H9 (cell line): Measurements from ENCODE around the gene TMEM60. TPM values are rescaled to one million over a fixed set of nuclear protein-coding genes. Genes with fewer than 3 reads are reported as not detected.
"Not testable (repeated sequence)": the region's sequence is repeated elsewhere in the genome, so short reads cannot be mapped to it uniquely, and the experiment has no call there.

Experiments
- DNase-seq: peaks from one replicate; pipeline ENCODE4 v3.0.0-alpha.2; 2017
- H2AFZ ChIP-seq: one replicate; pipeline ENCODE4 v1.6.1; 2013; ENCODE audit warnings: mild to moderate bottlenecking, low read length, control low read depth, moderate library complexity
- H2AK5ac ChIP-seq: 2 replicates; pipeline ENCODE4 v1.6.1; 2013; ENCODE audit warnings: low read length, control low read depth, mixed read lengths; ENCODE audit not compliant: insufficient read length
- H2BK120ac ChIP-seq: one replicate; pipeline ENCODE4 v1.6.1; 2013; ENCODE audit warnings: low read depth, mild to moderate bottlenecking, low read length, control low read depth, inconsistent platforms; ENCODE audit not compliant: poor library complexity, severe bottlenecking
- H2BK12ac ChIP-seq: 2 replicates; pipeline ENCODE4 v1.6.1; 2013; ENCODE audit warnings: low read length, control low read depth, mixed read lengths, low read depth; ENCODE audit not compliant: insufficient read length
- H2BK15ac ChIP-seq: 2 replicates; pipeline ENCODE4 v1.6.1; 2013; ENCODE audit warnings: low read depth, low read length, control low read depth
- H2BK20ac ChIP-seq: one replicate; pipeline ENCODE4 v1.6.1; 2013; ENCODE audit warnings: low read depth, mild to moderate bottlenecking, low read length, control low read depth, inconsistent platforms; ENCODE audit not compliant: poor library complexity, severe bottlenecking
- H2BK5ac ChIP-seq: 2 replicates; pipeline ENCODE4 v1.6.1; 2013; ENCODE audit warnings: low read length, control low read depth, mixed read lengths; ENCODE audit not compliant: insufficient read length
- H3K14ac ChIP-seq: 2 replicates; pipeline ENCODE4 v1.6.1; 2013; ENCODE audit warnings: low read length, control low read depth; ENCODE audit not compliant: insufficient read depth
- H3K18ac ChIP-seq: 2 replicates; pipeline ENCODE4 v1.6.1; 2013; ENCODE audit warnings: low read depth, mild to moderate bottlenecking, mixed read lengths, low read length, control low read depth; ENCODE audit not compliant: insufficient read length
- H3K23ac ChIP-seq: 2 replicates; pipeline ENCODE4 v1.6.1; 2013; ENCODE audit warnings: low read length, control low read depth, mixed read lengths, low read depth; ENCODE audit not compliant: insufficient read length
- H3K23me2 ChIP-seq: 2 replicates; pipeline ENCODE4 v1.6.1; 2013; ENCODE audit warnings: low read depth, mild to moderate bottlenecking, mixed read lengths, low read length, control low read depth; ENCODE audit not compliant: insufficient read length, poor library complexity, severe bottlenecking
- H3K27ac ChIP-seq: 2 replicates; pipeline ENCODE4 v1.5.1; 2013; ENCODE audit warnings: low read length, control low read depth, mixed read lengths, low read depth; ENCODE audit not compliant: insufficient read length
- H3K27me3 ChIP-seq: 2 replicates; pipeline ENCODE4 v1.6.1; 2013; ENCODE audit warnings: low read length, control low read depth, inconsistent platforms; ENCODE audit not compliant: insufficient read depth
- H3K4ac ChIP-seq: 2 replicates; pipeline ENCODE4 v1.6.1; 2013; ENCODE audit warnings: low read depth, mild to moderate bottlenecking, control low read depth, inconsistent platforms, low read length, moderate library complexity
- H3K4me1 ChIP-seq: 2 replicates; pipeline ENCODE4 v1.6.1; 2013; ENCODE audit warnings: low read length, control low read depth, inconsistent platforms; ENCODE audit not compliant: insufficient read depth
- H3K4me2 ChIP-seq: 2 replicates; pipeline ENCODE4 v1.6.1; 2013; ENCODE audit warnings: low read length, control low read depth, mixed read lengths; ENCODE audit not compliant: insufficient read length, insufficient read depth
- H3K56ac ChIP-seq: 2 replicates; pipeline ENCODE4 v1.6.1; 2013; ENCODE audit warnings: low read depth, mild to moderate bottlenecking, mixed read lengths, low read length, control low read depth; ENCODE audit not compliant: insufficient read length
- H3K79me1 ChIP-seq: 2 replicates; pipeline ENCODE4 v1.6.1; 2013; ENCODE audit warnings: low read depth, mild to moderate bottlenecking, moderate library complexity, low read length, control low read depth, inconsistent platforms; ENCODE audit not compliant: insufficient read depth, poor library complexity, severe bottlenecking
- H3K79me2 ChIP-seq: 2 replicates; pipeline ENCODE4 v1.6.1; 2013; ENCODE audit warnings: low read length, control low read depth, inconsistent platforms; ENCODE audit not compliant: insufficient read depth
- H3K9ac ChIP-seq: 2 replicates; pipeline ENCODE4 v1.6.1; 2013; ENCODE audit warnings: low read length, control low read depth, mixed read lengths; ENCODE audit not compliant: insufficient read length; ENCODE audit errors: extremely low read depth
- H3K9me3 ChIP-seq: one replicate; pipeline ENCODE4 v1.6.1; 2013; ENCODE audit warnings: low read depth, low read length, inconsistent platforms; ENCODE audit not compliant: control insufficient read depth
- H3T11ph ChIP-seq: one replicate; pipeline ENCODE4 v1.6.1; 2013; ENCODE audit warnings: mild to moderate bottlenecking, low read length, control low read depth, inconsistent platforms
- H4K20me1 ChIP-seq: one replicate; pipeline ENCODE4 v1.6.1; 2013; ENCODE audit not compliant: control insufficient read depth, insufficient read length, insufficient read depth
- H4K5ac ChIP-seq: 2 replicates; pipeline ENCODE4 v1.6.1; 2013; ENCODE audit warnings: low read depth, mild to moderate bottlenecking, mixed read lengths, low read length, control low read depth; ENCODE audit not compliant: insufficient read length
- H4K8ac ChIP-seq: replicated peaks from 2 replicates; pipeline ENCODE4 v1.6.1; 2013; ENCODE audit warnings: low read length, control low read depth, mixed read lengths, low read depth; ENCODE audit not compliant: insufficient read length
- H4K91ac ChIP-seq: 2 replicates; pipeline ENCODE4 v1.6.1; 2013; ENCODE audit warnings: low read depth, mild to moderate bottlenecking, moderate library complexity, mixed read lengths, low read length, control low read depth; ENCODE audit not compliant: insufficient read length
- H3K27ac Mint-ChIP-seq, 3 experiments: 2 replicates in 2 of 3; 3 replicates in 1 of 3; pipeline ENCODE4 v1.8.0; 2020 to 2021; ENCODE audit warnings: mixed read lengths in 3 of 3, mild to moderate bottlenecking in 1 of 3, moderate library complexity in 1 of 3
- H3K27me3 Mint-ChIP-seq: 2 replicates; pipeline ENCODE4 v1.8.0; 2021; ENCODE audit warnings: low read depth, mild to moderate bottlenecking, moderate library complexity, mixed read lengths
- H3K36me3 Mint-ChIP-seq, 3 experiments: 2 replicates in 2 of 3; 3 replicates in 1 of 3; pipeline ENCODE4 v1.8.0; 2020 to 2021; ENCODE audit warnings: low read depth in 3 of 3, mixed read lengths in 3 of 3; ENCODE audit not compliant: insufficient read depth in 1 of 3
- H3K4me1 Mint-ChIP-seq, 2 experiments: 2 replicates each; pipeline ENCODE4 v1.8.0; 2020; ENCODE audit warnings: mixed read lengths in 2 of 2
- H3K4me3 Mint-ChIP-seq, 2 experiments: 2 replicates in 1 of 2; 3 replicates in 1 of 2; pipeline ENCODE4 v1.8.0; 2020 to 2021; ENCODE audit warnings: mild to moderate bottlenecking in 2 of 2, mixed read lengths in 2 of 2, moderate library complexity in 1 of 2
- H3K9me3 Mint-ChIP-seq, 2 experiments: 2 replicates in 1 of 2; 3 replicates in 1 of 2; pipeline ENCODE4 v1.8.0; 2020; ENCODE audit warnings: mild to moderate bottlenecking in 2 of 2, mixed read lengths in 2 of 2, moderate library complexity in 1 of 2
- WGBS: extraction: QIAGEN DNeasy Blood & Tissue Kit; methylation state at CpG from one replicate; pipeline ENCODE4 v1.1.7; 2013; ENCODE audit warnings: missing lambda C conversion rate, low lambda C conversion rate, mixed read lengths; ENCODE audit not compliant: insufficient read length; ENCODE audit errors: extremely low coverage; 5-methylcytosine and 5-hydroxymethylcytosine counted together
- total RNA-seq: library from RNA; stranded (reverse); gene quantifications from 2 replicates; pipeline ENCODE4 v1.2.1, GENCODE V29; 2021
- TF ChIP-seq, protein P1 (sequence below): fragments of 200-600 bp; sonication (generic); conservative IDR thresholded peaks from 3 replicates; pipeline ENCODE4 v1.8.0; 2021; ENCODE audit warnings: antibody characterized with exemption, mild to moderate bottlenecking

The TMEM60 gene
- total RNA-seq, 1 experiment from 2014 or later, result 14.3 TPM

DNA sequence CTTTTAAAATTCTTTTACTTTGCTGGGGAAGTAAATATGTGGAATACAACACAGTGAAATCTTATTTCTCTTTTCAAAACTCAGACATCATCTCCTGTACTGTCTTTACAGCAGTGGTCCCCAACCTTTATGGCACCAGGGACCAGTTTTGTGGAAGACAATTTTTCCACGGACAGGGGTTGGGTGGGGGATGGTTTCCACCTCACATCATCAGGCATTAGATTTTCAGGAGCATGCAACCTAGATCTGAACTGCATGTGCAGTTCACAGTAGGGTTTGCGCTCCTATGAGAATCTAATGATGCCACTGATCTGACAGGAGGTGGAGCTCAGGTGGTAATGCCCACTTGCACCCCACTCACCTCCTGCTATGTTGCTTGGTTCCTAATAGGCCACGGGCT, 12.2 kb downstream of the TMEM60 start:
- H2AFZ ChIP-seq, result no peak overlapping the region
- Mint-ChIP-seq H3K4me3 (no peak overlapping the region), H3K36me3 (peaks cover 22 to 34% (median 27%) of the 10 kb centered on the region in 3 experiments; a peak in 6 of 7 replicates), H3K4me1 (no peaks in the 10 kb centered on the region), H3K27ac (0 out of 7 replicates have a peak overlapping the region, but pooled peaks of 1 of the 3 experiments have one; percentile 31), H3K27me3 (no peaks in the 10 kb centered on the region), H3K9me3 (peaks cover 9 to 13% of the 10 kb centered on the region in 2 experiments; a peak in 4 of 5 replicates)
- H3K4me2 ChIP-seq, result no peak overlapping the region
- no peak overlapping the region for H4K5ac ChIP-seq
- TF ChIP-seq, protein P1, sequence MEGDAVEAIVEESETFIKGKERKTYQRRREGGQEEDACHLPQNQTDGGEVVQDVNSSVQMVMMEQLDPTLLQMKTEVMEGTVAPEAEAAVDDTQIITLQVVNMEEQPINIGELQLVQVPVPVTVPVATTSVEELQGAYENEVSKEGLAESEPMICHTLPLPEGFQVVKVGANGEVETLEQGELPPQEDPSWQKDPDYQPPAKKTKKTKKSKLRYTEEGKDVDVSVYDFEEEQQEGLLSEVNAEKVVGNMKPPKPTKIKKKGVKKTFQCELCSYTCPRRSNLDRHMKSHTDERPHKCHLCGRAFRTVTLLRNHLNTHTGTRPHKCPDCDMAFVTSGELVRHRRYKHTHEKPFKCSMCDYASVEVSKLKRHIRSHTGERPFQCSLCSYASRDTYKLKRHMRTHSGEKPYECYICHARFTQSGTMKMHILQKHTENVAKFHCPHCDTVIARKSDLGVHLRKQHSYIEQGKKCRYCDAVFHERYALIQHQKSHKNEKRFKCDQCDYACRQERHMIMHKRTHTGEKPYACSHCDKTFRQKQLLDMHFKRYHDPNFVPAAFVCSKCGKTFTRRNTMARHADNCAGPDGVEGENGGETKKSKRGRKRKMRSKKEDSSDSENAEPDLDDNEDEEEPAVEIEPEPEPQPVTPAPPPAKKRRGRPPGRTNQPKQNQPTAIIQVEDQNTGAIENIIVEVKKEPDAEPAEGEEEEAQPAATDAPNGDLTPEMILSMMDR, result no peak
- H3K18ac ChIP-seq, result no peak overlapping the region
- no peaks in the 10 kb centered on the region for H3K79me1 ChIP-seq
- no peaks in the 10 kb centered on the region for H3K9me3 ChIP-seq
- H3K23me2 ChIP-seq, result no peaks in the 10 kb centered on the region
- H2AK5ac ChIP-seq, result no peak overlapping the region
- no peak overlapping the region for H4K8ac ChIP-seq
- no peak overlapping the region for H2BK120ac ChIP-seq
- H2BK20ac ChIP-seq, result no peak overlapping the region
- no peaks in the 10 kb centered on the region for H3K27me3 ChIP-seq
- no peak overlapping the region for H2BK5ac ChIP-seq
- no peak for DNase-seq
- H3K9ac ChIP-seq, result no peak overlapping the region
- no peak overlapping the region for H3K23ac ChIP-seq
- H3K14ac ChIP-seq, result no peak overlapping the region
- H4K20me1 ChIP-seq, result no peaks in the 10 kb centered on the region
- no CpG with 5 or more reads among the region's 3 CpGs for WGBS
- H3K4ac ChIP-seq, result no peak overlapping the region
- H4K91ac ChIP-seq, result no peak overlapping the region
- no peak overlapping the region for H2BK12ac ChIP-seq
- no peak overlapping the region for H3K27ac ChIP-seq
- H3T11ph ChIP-seq, result no peak overlapping the region
- H3K4me1 ChIP-seq, result no peaks in the 10 kb centered on the region
- no peaks in the 10 kb centered on the region for H3K79me2 ChIP-seq
- H3K56ac ChIP-seq, result no peak overlapping the region
- no peak overlapping the region for H2BK15ac ChIP-seq

- not testable (repeated sequence) for H2BK12ac ChIP-seq, H3K79me1 ChIP-seq, H3K23ac ChIP-seq, H3K27me3 Mint-ChIP-seq, H3K4ac ChIP-seq, H3K9ac ChIP-seq, H3K9me3 ChIP-seq, H4K91ac ChIP-seq, H4K20me1 ChIP-seq, H4K8ac ChIP-seq, H4K5ac ChIP-seq, H2BK5ac ChIP-seq, H3K56ac ChIP-seq, H3K79me2 ChIP-seq, H3K18ac ChIP-seq, H2BK20ac ChIP-seq, H3K4me1 Mint-ChIP-seq, H3K27ac ChIP-seq, H2AK5ac ChIP-seq, H3K4me2 ChIP-seq, H3K23me2 ChIP-seq, H3K14ac ChIP-seq, H3K4me1 ChIP-seq, H3T11ph ChIP-seq, H3K27me3 ChIP-seq, H3K4me3 Mint-ChIP-seq, DNase-seq, H2BK15ac ChIP-seq, H2AFZ ChIP-seq, H2BK120ac ChIP-seq
- peaks cover 27 to 39% (median 33%) of the 10 kb centered on the region in 3 experiments; a peak in 6 of 7 replicates for H3K36me3 Mint-ChIP-seq
- H3K9me3 Mint-ChIP-seq, result peaks cover 9 to 13% of the 10 kb centered on the region in 2 experiments; a peak in 4 of 5 replicates
- WGBS, result no CpG with 5 or more reads among the region's 10 CpGs
- peak overlapping the region in 1 of 3 experiments; percentile 19; a peak in 1 of 7 replicates for H3K27ac Mint-ChIP-seq
Measured at GRCh38 chr7:77784426-77784825, 13.8 kb downstream of the TMEM60 start.
